Lung (tissue), 12 donors: ENCODE data around the gene BRD4. TPM values are rescaled to one million over a fixed set of nuclear protein-coding genes. Genes with fewer than 3 reads are reported as not detected.

Experiments used
- ATAC-seq: fragments of 200-7000 bp; cut with Tn5 transposase; one replicate; pipeline ENCODE4 v1.9.1; 2020; ENCODE audit warnings: moderate number of reproducible peaks; ENCODE audit not compliant: insufficient read depth, low FRiP score
- DNase-seq, 3 donors: peaks; one replicate each; pipeline ENCODE4 v3.0.0-alpha.2; 2013 to 2017
- H3K27ac ChIP-seq, 2 donors: one replicate each; pipeline ENCODE4 v1.5.1; 2013; ENCODE audit warnings: mild to moderate bottlenecking in 2 of 2, moderate library complexity in 2 of 2, control low read depth in 1 of 2, inconsistent platforms in 1 of 2, low read depth in 1 of 2, low read length in 1 of 2
- H3K27me3 ChIP-seq, 3 donors: one replicate each; pipeline ENCODE4 v1.5.1; 2013; ENCODE audit warnings: low read length in 2 of 3; ENCODE audit not compliant: control insufficient read depth in 3 of 3, insufficient read depth in 3 of 3
- H3K36me3 ChIP-seq, 4 donors: one replicate each; pipeline ENCODE4 v1.5.1; 2013; ENCODE audit warnings: low read length in 4 of 4, mild to moderate bottlenecking in 1 of 4, moderate library complexity in 1 of 4; ENCODE audit not compliant: control insufficient read depth in 4 of 4, insufficient read depth in 4 of 4
- H3K4me1 ChIP-seq, 5 donors: one replicate each; pipeline ENCODE4 v1.5.1; 2013; ENCODE audit warnings: low read length in 5 of 5, mild to moderate bottlenecking in 2 of 5, moderate library complexity in 1 of 5; ENCODE audit not compliant: control insufficient read depth in 5 of 5, insufficient read depth in 5 of 5
- H3K4me3 ChIP-seq: one replicate; pipeline ENCODE4 v1.5.1; 2013; ENCODE audit warnings: mild to moderate bottlenecking, control low read depth, moderate library complexity
- H3K9ac ChIP-seq, 2 donors: one replicate each; pipeline ENCODE4 v1.5.1; 2013; ENCODE audit warnings: low read length in 2 of 2, control low read depth in 1 of 2; ENCODE audit not compliant: insufficient read depth in 1 of 2
- H3K9me3 ChIP-seq, 4 donors: one replicate each; pipeline ENCODE4 v1.5.1; 2013; ENCODE audit warnings: low read length in 3 of 4, mild to moderate bottlenecking in 1 of 4, moderate library complexity in 1 of 4; ENCODE audit not compliant: control insufficient read depth in 4 of 4, insufficient read depth in 3 of 4
- WGBS, 2 donors: extraction: QIAGEN DNeasy Blood & Tissue Kit; methylation state at CpG; one replicate each; pipeline ENCODE4 v1.1.7; 2013; 5-methylcytosine and 5-hydroxymethylcytosine counted together
- polyA plus RNA-seq, 2 donors: library from polyadenylated mRNA; stranded (reverse); fragments of 200-250 nt; gene quantifications; one replicate each; pipeline ENCODE4 v1.2.1, GENCODE V29; 2013
- total RNA-seq, 2 donors: library from RNA; depleted of rRNA in 1 of 2; stranded (reverse); fragments of >200 nt in 1 of 2; gene quantifications; one replicate each; pipeline ENCODE4 v1.2.1, GENCODE V29; 2014 to 2021
- TF ChIP-seq, protein P1 (sequence below): IDR thresholded peaks from 2 replicates; pipeline ENCODE4 v1.5.1; 2012; ENCODE audit warnings: mild to moderate bottlenecking; ENCODE audit errors: control extremely low read depth, extremely low read depth
- donor health status: control.
- donor health status: control.
- donor health status: Bipolar disorder and iron deficiency.
- donor health status: healthy.
- donor health status: DM: yes; HTN: yes; CAD: no.

Gene BRD4
- total and polyA plus RNA-seq, 4 donors = 23.2 to 89.0 (median 37.7) TPM

DNA sequence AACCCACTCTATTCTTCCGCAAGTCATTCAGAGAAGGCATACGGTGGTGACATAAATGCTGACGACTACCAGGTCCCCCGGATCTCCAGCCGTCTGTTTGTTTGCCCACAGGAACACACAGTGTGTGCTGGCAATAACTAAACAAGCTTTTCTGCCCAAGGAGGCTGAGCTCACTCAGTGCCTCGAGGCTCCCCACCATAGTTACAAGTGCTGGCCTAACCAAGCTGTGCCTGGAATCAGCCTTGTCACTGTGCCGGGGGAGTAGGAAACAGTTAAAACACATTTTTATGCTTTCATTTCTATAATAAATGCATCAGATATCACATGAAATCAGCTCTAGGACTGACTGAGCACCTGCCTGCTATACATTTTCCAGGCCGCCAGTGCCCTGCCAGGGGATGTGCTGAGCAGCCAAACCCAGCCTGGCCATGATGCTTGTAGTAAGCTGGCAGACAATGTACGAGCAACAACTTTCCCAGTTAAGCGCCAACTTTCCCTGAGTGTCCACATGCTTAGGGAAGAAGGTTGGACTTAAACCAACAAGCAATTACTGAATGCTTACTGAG is 28.1 kb downstream of the BRD4 start:
- Histone ChIP-seq H3K27ac (peak overlapping the region; percentile 4 to 30), H3K27me3 (no peaks in the 10 kb centered on the region), H3K9ac (no peak overlapping the region), H3K4me3 (no peak overlapping the region), H3K4me1 (peaks cover 10 to 31% (median 25%) of the 10 kb centered on the region in 5 donors), H3K36me3 (no peaks in the 10 kb centered on the region), H3K9me3 (peaks cover 0 to 1% (median 0%) of the 10 kb centered on the region in 4 donors)
- WGBS, 2 donors = 57 to 60% methylated on average over 10 of the region's 10 CpGs
- DNase-seq (no peak), ATAC-seq (no peak)
- TF ChIP-seq, protein P1, sequence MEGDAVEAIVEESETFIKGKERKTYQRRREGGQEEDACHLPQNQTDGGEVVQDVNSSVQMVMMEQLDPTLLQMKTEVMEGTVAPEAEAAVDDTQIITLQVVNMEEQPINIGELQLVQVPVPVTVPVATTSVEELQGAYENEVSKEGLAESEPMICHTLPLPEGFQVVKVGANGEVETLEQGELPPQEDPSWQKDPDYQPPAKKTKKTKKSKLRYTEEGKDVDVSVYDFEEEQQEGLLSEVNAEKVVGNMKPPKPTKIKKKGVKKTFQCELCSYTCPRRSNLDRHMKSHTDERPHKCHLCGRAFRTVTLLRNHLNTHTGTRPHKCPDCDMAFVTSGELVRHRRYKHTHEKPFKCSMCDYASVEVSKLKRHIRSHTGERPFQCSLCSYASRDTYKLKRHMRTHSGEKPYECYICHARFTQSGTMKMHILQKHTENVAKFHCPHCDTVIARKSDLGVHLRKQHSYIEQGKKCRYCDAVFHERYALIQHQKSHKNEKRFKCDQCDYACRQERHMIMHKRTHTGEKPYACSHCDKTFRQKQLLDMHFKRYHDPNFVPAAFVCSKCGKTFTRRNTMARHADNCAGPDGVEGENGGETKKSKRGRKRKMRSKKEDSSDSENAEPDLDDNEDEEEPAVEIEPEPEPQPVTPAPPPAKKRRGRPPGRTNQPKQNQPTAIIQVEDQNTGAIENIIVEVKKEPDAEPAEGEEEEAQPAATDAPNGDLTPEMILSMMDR = no peak

DNA sequence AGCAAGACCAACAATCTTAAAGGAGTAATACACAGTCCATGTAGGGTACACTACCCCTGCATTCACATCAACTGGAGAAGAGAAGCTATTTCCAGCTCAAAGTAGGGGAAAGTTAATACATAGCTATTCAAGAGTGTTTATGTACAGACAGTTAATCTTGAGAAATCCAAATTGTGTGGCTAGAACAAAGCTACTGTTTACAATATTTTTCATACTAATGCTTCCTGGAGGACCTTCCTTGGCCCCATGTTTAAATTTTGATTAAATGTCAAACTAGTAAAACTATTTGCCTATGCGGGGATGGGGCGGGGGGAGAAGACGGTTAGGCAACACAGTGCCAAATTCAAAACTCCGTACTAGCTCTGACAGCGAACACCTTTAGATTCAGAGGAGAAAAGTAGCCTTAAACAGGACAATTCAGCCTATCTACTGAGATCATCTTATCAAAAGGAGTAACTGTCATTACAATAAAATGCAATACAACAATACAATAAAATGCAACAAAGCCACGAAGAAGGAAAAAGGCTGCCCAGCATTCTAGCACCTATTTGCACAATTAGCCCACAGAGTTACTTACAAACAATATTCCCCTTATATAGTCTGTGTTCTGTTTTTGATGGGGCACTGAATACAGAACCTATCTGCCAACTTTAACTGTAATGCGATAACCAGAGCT is 29.1 kb downstream of the BRD4 start:
- WGBS, 2 donors = 39 to 61% methylated on average over 7 of the region's 7 CpGs
- no peak overlapping the region for H3K9ac ChIP-seq
- peaks cover 0 to 1% (median 0%) of the 10 kb centered on the region in 4 donors for H3K9me3 ChIP-seq
- TF ChIP-seq, protein P1 = no peak
- DNase-seq (no peak), ATAC-seq (no peak)
- no peak overlapping the region for H3K4me3 ChIP-seq
- H3K27ac ChIP-seq = no peak overlapping the region
- H3K4me1 ChIP-seq = peaks cover 12 to 38% (median 29%) of the 10 kb centered on the region in 5 donors
- H3K36me3 ChIP-seq = no peaks in the 10 kb centered on the region
- H3K27me3 ChIP-seq = no peaks in the 10 kb centered on the region

DNA sequence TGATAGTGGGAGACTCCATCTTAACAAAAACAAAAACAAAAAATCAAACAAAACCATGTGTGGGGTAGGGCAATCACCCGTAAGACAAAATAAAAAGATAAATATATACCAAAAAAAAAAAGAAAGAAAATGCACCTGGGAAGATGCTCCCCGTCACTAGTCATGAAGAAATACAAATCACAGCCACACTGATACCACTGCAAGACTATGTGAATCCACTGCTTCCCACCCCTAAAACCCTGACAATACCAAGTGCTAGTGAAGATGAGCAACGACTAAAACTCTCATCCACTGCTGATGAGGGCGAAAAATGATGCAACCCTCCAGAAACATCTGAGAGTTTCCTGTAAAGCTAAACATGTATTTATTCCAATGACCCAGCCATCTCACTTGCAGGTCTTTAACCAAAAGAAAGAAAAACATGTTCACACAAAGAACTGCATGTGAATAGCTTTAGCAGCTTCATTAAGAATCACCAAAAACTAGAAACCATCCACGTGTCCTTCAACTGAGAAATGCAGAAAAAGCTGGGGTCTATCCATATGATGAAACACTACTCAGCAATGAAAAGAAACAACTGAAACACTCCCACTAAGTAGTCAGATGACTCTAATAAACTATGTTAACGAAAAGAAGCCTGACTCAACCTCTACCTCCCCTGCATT is 31.7 kb downstream of the BRD4 start:
- no peak overlapping the region for H3K9ac ChIP-seq
- no peak overlapping the region for H3K27ac ChIP-seq
- H3K36me3 ChIP-seq = peaks cover 0 to 4% (median 0%) of the 10 kb centered on the region in 4 donors
- H3K9me3 ChIP-seq = peaks cover 0 to 1% (median 0%) of the 10 kb centered on the region in 4 donors
- no peak for DNase-seq
- TF ChIP-seq, protein P1 = no peak
- no peak overlapping the region for H3K4me3 ChIP-seq
- H3K4me1 ChIP-seq = peaks cover 26 to 58% (median 46%) of the 10 kb centered on the region in 5 donors
- no peak for ATAC-seq
- H3K27me3 ChIP-seq = no peaks in the 10 kb centered on the region
- WGBS, 2 donors = 54 to 68% methylated on average over 6 of the region's 6 CpGs
